GF-D8 (cell line): ENCODE measurements around the gene CHD9NB.

Experiments used
- DNase-seq: peaks from one replicate; lab custom pipeline; 2025; lab: John Stamatoyannopoulos, UW

The CHD9NB gene

DNA sequence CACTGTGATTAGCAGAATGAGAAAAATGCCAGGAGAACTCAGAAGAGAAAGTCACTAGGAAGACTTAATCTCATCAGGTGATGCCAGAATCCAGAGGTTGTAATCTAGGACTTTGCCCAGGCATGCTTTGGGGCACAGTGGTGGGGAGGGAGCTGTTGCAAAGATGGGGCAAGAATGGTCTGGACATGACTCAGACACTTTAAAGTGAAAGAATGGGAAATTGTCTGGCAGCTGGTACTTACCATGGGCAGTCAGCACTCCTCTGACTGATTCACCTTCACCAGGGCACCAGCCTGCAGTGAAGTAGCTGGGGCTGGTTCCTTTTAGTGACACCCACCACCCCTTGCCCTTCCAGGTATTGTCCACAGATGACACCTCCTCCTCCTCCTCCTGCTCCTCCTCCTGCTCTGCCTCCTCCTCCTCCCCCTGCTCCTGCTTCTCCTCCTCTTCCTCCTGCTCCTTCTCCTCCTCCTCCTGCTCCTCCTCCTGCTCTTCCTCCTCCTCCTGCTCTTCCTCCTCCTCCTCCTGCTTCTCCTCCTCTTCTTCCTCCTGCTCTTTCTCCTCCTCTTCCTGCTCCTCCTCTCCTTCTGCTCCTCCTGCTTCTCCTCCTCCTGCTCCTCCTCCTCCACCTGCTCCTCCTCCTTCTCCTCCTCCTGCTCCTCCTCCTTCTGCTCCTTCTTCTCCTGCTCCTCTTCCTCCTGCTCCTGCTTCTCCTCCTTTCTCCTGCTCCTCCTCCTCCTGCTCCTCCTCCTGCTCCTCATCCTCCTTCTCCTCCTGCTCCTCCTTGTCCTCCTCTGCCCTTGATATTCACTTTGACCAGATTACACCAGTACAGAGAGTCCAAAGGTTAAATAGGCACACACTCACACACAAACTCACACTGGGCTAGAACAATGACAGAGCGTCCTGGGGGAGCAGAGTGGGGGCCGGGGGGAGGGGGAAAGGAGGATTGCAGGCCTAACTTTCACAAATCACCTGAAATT lies at the start of gene CHD9NB:
Gene CHD9NB (minus strand): TSS at position 379 of the 983 bp plus-strand sequence. CDS start 8,739 bp downstream, outside the sequence.
- DNase-seq: peak; percentile 8

DNA sequence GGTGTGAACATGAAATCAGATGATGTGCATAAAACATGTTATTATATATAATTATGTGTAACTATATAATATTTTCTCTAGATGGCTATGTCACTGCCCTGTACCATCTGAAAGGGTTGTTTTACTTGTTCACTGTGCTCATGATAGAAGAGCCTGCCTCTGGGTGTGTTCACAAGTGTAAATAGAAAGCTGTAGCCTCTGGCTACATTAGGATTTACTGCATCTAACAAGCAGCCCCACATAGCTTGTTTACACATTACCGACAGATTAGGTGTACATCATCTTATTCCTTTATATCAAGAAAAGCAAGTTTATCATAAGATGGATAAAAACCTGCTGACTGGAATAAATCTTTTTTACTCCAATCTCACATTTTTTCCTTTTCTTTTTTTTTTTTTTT lies 48.2 kb upstream of the CHD9NB start:
- DNase-seq: no peak

GRCh38 chr16:53100131-53100748 lies 47.5 kb upstream of the CHD9NB start:
- no peak for DNase-seq

DNA sequence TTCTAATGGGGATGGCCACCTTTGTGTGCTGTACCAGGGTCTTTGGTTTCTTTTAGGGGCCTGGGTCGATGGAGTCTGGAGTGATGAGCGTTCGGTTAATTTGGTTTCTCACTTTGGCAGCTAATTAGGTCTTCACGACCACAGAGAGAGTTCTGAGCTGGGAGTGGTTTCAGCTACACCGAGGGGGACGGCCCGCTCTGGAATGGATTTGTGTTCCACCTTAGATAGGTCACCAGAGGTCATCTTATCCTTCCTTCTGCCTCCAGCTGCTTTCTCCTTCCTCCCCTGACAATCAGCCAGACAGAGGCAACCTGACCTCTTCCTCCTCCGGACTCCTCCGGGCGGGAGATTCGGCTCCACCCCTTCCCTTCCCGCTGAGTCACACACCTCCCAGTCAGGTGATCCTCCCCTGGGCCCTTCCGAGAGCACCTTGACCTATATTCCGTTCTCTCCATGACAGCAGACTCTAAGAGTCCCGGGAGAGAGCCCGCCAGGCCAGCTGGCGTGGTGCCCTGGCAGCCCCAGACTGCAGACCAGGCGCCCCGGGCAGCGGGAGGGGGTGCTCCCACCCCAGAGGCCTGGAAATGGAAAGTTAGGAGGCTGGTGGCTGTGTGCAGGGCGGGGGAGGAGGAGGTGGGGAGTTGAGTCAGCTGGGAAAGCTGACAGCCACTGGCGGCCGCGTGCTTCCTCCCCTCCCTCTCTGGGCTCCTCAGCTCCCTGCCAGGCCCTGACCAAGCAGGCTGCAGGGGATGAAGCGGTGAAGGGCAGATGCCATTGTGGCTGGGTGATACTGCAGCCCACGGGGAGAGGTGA lies 46.8 kb upstream of the CHD9NB start:
- DNase-seq: peak; percentile 88

DNA sequence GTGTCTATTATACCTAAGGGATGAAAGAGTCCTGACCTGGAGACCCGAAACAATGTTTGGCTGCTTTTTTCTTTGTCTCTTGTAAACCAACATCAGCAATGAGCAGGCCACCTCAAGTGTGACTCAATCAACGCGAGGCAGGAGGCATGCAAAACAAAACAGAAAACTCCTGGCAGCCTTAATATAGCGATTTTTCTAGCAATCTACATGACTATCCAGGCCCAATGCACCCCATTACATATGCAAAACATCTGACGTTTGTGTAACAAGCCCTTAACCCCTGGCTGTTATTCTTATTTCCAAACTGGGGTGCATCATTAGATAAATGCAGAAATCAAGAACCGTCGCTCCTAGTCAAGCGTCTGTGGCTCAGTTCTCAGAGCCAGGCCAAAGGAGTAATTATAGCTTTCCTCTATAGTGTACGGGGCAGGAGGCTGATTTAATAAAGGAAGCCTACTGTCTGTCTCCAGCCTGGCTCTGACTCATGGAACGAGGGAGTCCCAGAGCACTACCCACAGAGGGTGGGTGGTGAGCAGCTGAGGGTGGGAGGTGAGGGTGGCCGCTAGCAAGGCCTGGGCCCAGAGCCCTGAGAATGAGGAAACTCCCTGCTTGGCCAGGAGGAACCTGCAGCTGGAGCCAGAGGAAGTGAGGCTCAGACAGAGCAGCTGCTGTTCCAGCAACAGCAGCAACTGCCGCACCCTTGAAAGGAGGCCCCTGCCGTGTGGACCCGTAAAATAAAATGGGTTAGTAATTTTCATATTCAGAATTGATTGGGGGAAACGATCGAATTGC lies 46.0 kb upstream of the CHD9NB start:
- peak; percentile 97 for DNase-seq

GRCh38 chr16:53097190-53097589 lies 44.5 kb upstream of the CHD9NB start:
- DNase-seq: no peak

GRCh38 chr16:53094013-53094630 lies 41.4 kb upstream of the CHD9NB start:
- peak; percentile 91 for DNase-seq

GRCh38 chr16:53093162-53093744 lies 40.6 kb upstream of the CHD9NB start:
- no peak for DNase-seq

DNA sequence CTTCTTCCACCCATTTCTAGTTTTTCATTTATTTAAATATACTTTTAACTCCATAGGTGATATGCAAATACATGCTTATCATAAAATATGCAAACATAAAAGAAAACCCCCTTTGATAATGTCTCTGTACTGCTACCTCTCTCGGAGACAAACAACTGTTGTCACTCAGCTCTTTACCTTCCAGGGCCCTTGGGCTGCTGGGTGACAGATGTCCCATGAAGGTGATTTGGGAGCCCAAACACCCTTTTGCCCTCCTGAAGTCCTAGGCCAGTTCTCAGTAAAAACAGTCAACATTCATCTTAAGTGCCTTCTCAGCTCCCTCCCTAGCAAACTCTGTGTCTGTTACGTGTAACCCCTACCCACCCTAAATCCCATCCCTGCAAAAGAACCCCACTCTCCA lies 39.6 kb upstream of the CHD9NB start:
- no peak for DNase-seq

GRCh38 chr16:53091466-53092211 lies 38.9 kb upstream of the CHD9NB start:
- peak; percentile 31 for DNase-seq

DNA sequence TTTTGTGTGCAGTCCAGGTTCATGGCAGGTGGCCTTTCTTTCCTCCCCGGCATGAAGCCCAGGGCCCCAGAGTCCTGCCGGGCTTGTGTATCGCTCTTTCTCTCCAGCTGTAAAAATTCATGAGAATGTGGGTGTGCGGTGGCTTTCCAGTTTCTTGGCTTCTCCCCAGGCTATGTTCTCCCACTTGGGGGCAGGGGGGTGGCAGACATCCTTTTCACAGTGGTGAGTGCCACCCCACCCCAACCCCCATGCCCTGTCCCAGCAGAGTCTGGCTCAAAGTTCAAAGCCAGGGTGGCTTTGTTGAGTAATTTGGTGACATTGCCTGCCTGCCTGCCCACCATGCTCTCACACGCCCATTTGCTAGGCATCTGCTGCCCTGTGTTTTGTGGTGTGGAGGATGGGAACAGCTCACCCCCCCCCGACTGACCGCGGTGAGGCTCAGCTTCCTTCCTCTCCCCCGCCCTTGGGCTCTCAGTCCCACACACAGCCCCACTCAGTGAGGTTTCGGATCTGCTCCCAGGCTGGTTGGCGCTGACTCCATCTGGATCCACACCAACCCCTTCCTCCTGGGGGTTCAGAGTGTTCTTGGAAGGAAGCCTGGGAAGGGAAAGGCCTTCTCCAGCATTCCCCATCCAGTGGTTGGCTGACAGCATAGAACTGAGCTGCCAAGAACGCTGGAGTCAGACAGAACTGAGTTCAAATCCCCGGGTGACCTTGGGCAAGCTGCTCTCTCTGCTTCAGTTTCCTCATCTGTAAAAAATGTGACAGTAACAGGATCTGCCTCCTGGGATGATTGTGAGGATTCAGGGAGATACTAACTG lies 38.1 kb upstream of the CHD9NB start:
- peak; percentile 77 for DNase-seq

GRCh38 chr16:53090286-53090590 lies 37.5 kb upstream of the CHD9NB start:
- no peak for DNase-seq

DNA sequence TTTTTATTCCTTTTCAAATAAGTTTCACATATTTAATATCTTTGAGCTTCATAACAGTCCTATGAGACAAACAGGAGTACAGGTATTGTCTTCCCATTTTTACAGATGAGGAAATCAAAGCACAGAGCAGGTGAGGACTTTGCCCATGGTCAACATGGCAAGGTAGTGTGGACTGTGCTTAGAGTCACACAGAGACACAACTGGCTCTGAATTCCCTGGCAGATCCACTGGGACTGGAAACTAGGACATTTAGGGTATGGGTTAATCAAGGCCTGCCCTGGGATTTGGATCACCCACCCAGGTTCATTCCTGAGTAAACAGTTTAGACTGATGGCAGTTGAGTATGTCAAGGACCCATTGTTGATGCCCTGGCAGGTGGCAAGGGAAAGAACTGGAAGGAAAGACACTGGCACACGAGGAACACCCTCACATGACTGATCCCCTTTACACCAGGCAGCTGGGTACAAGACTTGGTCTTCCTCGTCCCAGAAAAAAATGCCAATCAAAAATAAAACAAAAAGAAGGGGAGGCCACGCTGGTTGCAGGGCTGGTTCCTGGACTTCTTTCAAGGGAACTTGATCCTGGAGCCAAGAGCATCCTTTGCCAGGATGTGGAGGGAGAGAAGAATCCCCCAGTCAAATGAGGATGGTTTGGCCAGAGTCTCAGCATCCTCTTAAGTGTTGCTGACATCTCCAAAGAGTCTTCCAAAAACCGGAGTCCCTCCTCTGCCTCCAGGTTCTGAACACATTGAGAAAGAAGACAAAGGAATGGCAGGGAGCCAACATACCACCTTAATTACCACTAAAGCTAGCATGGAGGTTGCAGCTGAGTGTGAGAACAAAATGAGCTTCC lies 37.0 kb upstream of the CHD9NB start:
- no peak for DNase-seq

- no peak for DNase-seq
These were observed 34.4 kb upstream of the CHD9NB start for GRCh38 chr16:53087101-53087500.

GRCh38 chr16:53085931-53086421 lies 33.3 kb upstream of the CHD9NB start:
- no peak for DNase-seq

DNA sequence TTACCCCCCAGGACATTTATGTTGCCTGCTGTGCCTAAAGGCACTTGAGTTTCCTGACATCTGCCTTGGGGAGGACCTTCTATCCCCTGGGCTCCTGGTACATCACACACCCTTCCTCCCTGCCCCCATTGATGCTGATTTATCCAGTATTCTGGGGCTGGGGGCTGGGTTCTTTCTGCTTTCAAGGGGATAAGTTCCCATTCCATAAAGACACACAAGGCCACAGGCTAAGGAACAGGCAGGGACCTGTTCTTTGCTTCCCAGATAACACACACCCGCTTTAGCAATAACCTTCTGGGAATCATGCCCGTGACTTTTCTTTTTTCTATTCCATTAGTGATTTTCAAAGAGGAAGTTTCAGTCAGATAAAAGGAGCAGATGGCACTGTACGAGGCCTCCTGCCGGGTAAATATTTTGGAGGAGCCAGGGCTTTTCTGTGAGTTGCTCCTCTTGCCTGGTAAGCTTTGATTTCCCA lies 32.7 kb upstream of the CHD9NB start:
- no peak for DNase-seq

DNA sequence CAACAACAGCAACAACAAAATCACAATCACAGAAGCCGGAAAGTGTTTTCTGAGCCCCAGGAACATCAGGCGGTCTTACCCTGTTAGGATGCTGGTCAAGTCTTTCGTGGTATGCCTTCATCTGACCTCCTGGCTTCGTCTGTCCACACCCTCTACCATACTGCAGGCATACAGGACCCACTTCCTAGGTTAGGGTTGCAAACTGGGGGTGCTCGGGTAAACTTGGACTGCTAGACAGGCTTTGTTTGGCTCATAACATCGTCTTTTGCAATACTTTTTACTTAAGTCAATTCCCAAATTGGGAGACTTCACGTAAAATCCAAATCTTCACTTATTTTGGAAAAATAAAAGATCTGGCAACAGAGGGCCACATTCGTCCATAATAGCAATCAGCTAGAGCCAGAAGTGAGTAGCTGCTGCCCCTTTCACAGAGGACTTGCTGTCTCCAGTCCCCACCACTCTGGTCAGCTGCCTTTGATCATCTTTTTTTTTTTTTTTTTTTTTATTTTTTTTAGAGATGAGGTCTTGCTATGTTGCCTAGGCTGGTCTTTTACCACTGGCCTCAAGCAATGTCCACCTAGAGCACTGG lies 32.1 kb upstream of the CHD9NB start:
- DNase-seq: no peak

- no peak for DNase-seq
These were observed 31.4 kb upstream of the CHD9NB start for GRCh38 chr16:53084141-53084541.
